HepG2 (cell line): ENCODE data around the gene GALNT12. TPM values are rescaled to one million over a fixed set of nuclear protein-coding genes. Genes with fewer than 3 reads are reported as not detected.
A peak's percentile ranks its signal among the peaks of the same experiment; 100 is the strongest.

Experiments used
- ATAC-seq: fragments of 200-7000 bp; cut with Tn5 transposase; 3 replicates; pipeline ENCODE4 v1.9.1; 2020; ENCODE audit warnings: mild to moderate bottlenecking, moderate library complexity
- BruUV-seq: library from RNA; stranded (reverse); fragments of 400-500 nt; replicated peaks from 2 replicates; lab custom pipeline; 2021; lab: Mats Ljungman, UMichigan
- CTCF ChIA-PET: fragments of 300-600 bp; formaldehyde crosslinking; extraction: SDS; loops from one replicate; lab custom pipeline; 2021; ENCODE audit warnings: low total read pairs, inconsistent platforms, low intra/inter-chr PET ratio; lab: Yijun Ruan, JAX
- POLR2A ChIA-PET: fragments of 350-600 bp; sonication (Branson Sonifier 250); formaldehyde crosslinking; loops from one replicate; lab custom pipeline; 2020; ENCODE audit warnings: antibody characterized with exemption, inconsistent platforms; lab: Yijun Ruan, JAX
- DNase-seq: peaks from one replicate; pipeline ENCODE4 v3.0.0-alpha.2; 2015; ENCODE audit warnings: low spot score
- FAIRE-seq: peaks from 3 replicates; lab custom pipeline; 2011; peaks lifted over from hg19 to GRCh38; lab: Jason Lieb, UNC
- H2AFZ ChIP-seq: one replicate; pipeline ENCODE4 v1.6.1; 2011; ENCODE audit warnings: low read length, inconsistent platforms
- H3K27ac ChIP-seq: fragments of 300-600 bp; 3 replicates; pipeline ENCODE4 v1.8.0; 2011; ENCODE audit warnings: mixed run types, mild to moderate bottlenecking, mixed read lengths, low read length, inconsistent platforms; ENCODE audit not compliant: insufficient read depth; ENCODE audit errors: extremely low read length
- H3K27me3 ChIP-seq, 2 experiments: fragments of 200-600 bp in 1 of 2; 2 replicates in 1 of 2; 3 replicates in 1 of 2; pipeline versions ENCODE4 v1.6.0 to v1.8.0; 2011; ENCODE audit warnings: low read length in 2 of 2, mild to moderate bottlenecking in 2 of 2, moderate library complexity in 2 of 2, inconsistent platforms in 1 of 2; ENCODE audit not compliant: insufficient read depth in 2 of 2, control insufficient read depth in 1 of 2
- H3K36me3 ChIP-seq, 2 experiments: fragments of 200-600 bp in 1 of 2; replicated peaks in 1 of 2; 2 replicates in 1 of 2; 3 replicates in 1 of 2; pipeline versions ENCODE4 v1.5.1 to v1.8.0; 2011; ENCODE audit warnings: low read length in 2 of 2, inconsistent platforms in 1 of 2; ENCODE audit not compliant: insufficient read depth in 2 of 2, control insufficient read depth in 1 of 2
- H3K4me1 ChIP-seq: 2 replicates; pipeline ENCODE4 v1.5.1; 2012; ENCODE audit warnings: low read length, inconsistent platforms; ENCODE audit not compliant: insufficient read depth
- H3K4me2 ChIP-seq: 2 replicates; pipeline ENCODE4 v1.6.0; 2011; ENCODE audit warnings: low read depth, low read length, inconsistent platforms
- H3K4me3 ChIP-seq, 3 experiments: fragments of 200-600 bp in 1 of 3; sonication (generic), shearing (Covaris generic) in 1 of 3; replicated peaks in 1 of 3; 2 replicates each; pipeline ENCODE4 v1.5.1; 2011 to 2016; ENCODE audit warnings: low read length in 3 of 3, inconsistent platforms in 2 of 3, low read depth in 2 of 3, mild to moderate bottlenecking in 2 of 3, control low read depth in 1 of 3, mixed read lengths in 1 of 3; ENCODE audit not compliant: insufficient read depth in 1 of 3
- H3K79me2 ChIP-seq: one replicate; pipeline ENCODE4 v1.6.1; 2011; ENCODE audit warnings: low read length, inconsistent platforms; ENCODE audit not compliant: insufficient read depth
- H3K9ac ChIP-seq: 2 replicates; pipeline ENCODE4 v1.6.0; 2011; ENCODE audit warnings: mild to moderate bottlenecking, low read depth, low read length, inconsistent platforms; ENCODE audit not compliant: insufficient read depth
- H3K9me3 ChIP-seq: 2 replicates; pipeline ENCODE4 v1.5.1; 2012; ENCODE audit warnings: mild to moderate bottlenecking, low read length
- H4K20me1 ChIP-seq: 2 replicates; pipeline ENCODE4 v1.6.0; 2011; ENCODE audit warnings: inconsistent platforms, mild to moderate bottlenecking, low read length, moderate library complexity; ENCODE audit not compliant: insufficient read depth
- DNMT1 ChIP-seq: sonication (generic); formaldehyde crosslinking; IDR thresholded peaks from 2 replicates; pipeline ENCODE4 v1.5.1; 2020; ENCODE audit warnings: mild to moderate bottlenecking, missing genetic modification reagents
- GTF2F1 ChIP-seq: fragments of 150-350 bp; IDR thresholded peaks from 2 replicates; pipeline ENCODE4 v1.6.1; 2014; ENCODE audit warnings: low read length
- MTF1 ChIP-seq: sonication (generic); formaldehyde crosslinking; IDR thresholded peaks from 2 replicates; pipeline ENCODE4 v1.5.0; 2020; ENCODE audit warnings: missing genetic modification reagents
- PRMT3 ChIP-seq: sonication (generic); formaldehyde crosslinking; IDR thresholded peaks from 2 replicates; pipeline ENCODE4 v1.8.1; 2022; ENCODE audit warnings: low read depth, mild to moderate bottlenecking, moderate library complexity, missing genetic modification reagents, borderline replicate concordance
- RFX5 ChIP-seq: IDR thresholded peaks from 2 replicates; pipeline ENCODE4 v1.6.1; 2011; ENCODE audit warnings: low read depth, low read length, improper control_type of control experiment
- SP5 ChIP-seq: IDR thresholded peaks from 2 replicates; pipeline ENCODE4 v1.6.1; 2016; ENCODE audit warnings: low read depth, borderline replicate concordance
- ZFP90 ChIP-seq: sonication (generic); formaldehyde crosslinking; IDR thresholded peaks from 2 replicates; pipeline ENCODE4 v1.8.0; 2022; ENCODE audit warnings: missing genetic modification reagents, mild to moderate bottlenecking, inconsistent platforms, borderline replicate concordance
- ZMAT3 ChIP-seq: sonication (generic); formaldehyde crosslinking; conservative IDR thresholded peaks from 2 replicates; pipeline ENCODE4 v1.7.0; 2021; ENCODE audit warnings: missing genetic modification reagents
- ZMYM2 ChIP-seq: sonication (generic); formaldehyde crosslinking; IDR thresholded peaks from 2 replicates; pipeline ENCODE4 v1.8.0; 2022; ENCODE audit warnings: mild to moderate bottlenecking, missing genetic modification reagents
- ZNF251 ChIP-seq: sonication (generic); formaldehyde crosslinking; IDR thresholded peaks from 2 replicates; pipeline ENCODE4 v1.9.0; 2021; ENCODE audit warnings: mild to moderate bottlenecking, missing genetic modification reagents
- WGBS: methylation state at CpG from one replicate; pipeline ENCODE4 v1.1.6; 2017; ENCODE audit warnings: low lambda C conversion rate; 5-methylcytosine and 5-hydroxymethylcytosine counted together
- in situ Hi-C: cut with HindIII; loops from 2 replicates; pipeline ENCODE4 v1.10.0; 2017; ENCODE audit warnings: low pct_unique_long_range_greater_than_20kb; ENCODE audit not compliant: extremely low pct_ligation_motif_present
- intact Hi-C: fragments of 100-400 bp; cut with micrococcal nuclease; formaldehyde crosslinking; loops from one replicate; pipeline ENCODE4 v1.10.0; 2022; ENCODE audit not compliant: unreplicated experiment
- polyA plus RNA-seq, 8 experiments: library from polyadenylated mRNA; depleted of rRNA in 3 of 8; stranded (reverse) in 7 of 8; unstranded in 1 of 8; fragments of >200 nt; fragmentation: Illumina TruSeq in 4 of 8; extraction: Trizol in 4 of 8; gene quantifications; 2 replicates each; pipeline versions ENCODE4 v1.2.1 to v1.2.3, GENCODE V29; 2011 to 2016; ENCODE audit warnings: low read depth in 4 of 8, missing spikeins in 1 of 8, mixed read lengths in 1 of 8; ENCODE audit not compliant: insufficient read depth in 1 of 8
- total RNA-seq, 5 experiments: library from RNA; depleted of rRNA; stranded (reverse); fragments of >200 nt; fragmentation: Illumina TruSeq; extraction: Trizol; gene quantifications; 2 replicates each; pipeline ENCODE4 v1.2.3, GENCODE V29; 2016; ENCODE audit warnings: low read depth in 1 of 5
- TF ChIP-seq, protein P1 (sequence below): sonication (generic); formaldehyde crosslinking; IDR thresholded peaks from 2 replicates; pipeline ENCODE4 v1.4.0; 2020; ENCODE audit warnings: mild to moderate bottlenecking, missing genetic modification reagents
- TF ChIP-seq, protein P2 (sequence below): IDR thresholded peaks from 2 replicates; pipeline ENCODE4 v1.4.0; 2020; ENCODE audit warnings: mild to moderate bottlenecking, missing genetic modification reagents
- TF ChIP-seq, protein P3 (sequence below): sonication (generic); formaldehyde crosslinking; IDR thresholded peaks from 2 replicates; pipeline ENCODE4 v1.4.0; 2020; ENCODE audit warnings: missing genetic modification reagents, low read depth, mild to moderate bottlenecking, borderline replicate concordance

The GALNT12 gene
- total and polyA plus RNA-seq, 2 of the 13 experiments (the other 11 are each of a cell fraction or from before 2014, with no cell fraction given), result 0.07 TPM; not detected in 1

DNA sequence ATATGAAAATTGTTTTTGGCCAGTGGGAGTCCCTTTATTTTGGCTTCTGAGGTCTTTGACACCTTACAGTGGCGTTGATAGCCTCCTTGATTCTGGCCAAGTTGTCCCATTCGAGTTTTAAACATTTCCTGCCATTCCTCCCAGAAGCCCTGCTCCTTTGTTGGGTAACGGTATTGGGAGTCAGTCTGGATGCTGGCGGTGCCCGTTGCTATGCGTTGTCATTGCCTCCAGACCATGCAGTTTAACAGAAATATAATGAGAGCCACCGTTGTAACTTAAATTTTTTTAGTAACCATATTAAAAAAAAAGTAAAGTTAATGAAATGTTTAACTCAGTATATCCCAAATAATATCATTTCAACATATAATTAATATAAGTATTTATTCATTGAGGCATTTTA, 35.0 kb downstream of the GALNT12 start:
- DNase-seq (no peak), ATAC-seq (no peak), FAIRE-seq (no peak)
- no peaks in the 10 kb centered on the region for H3K4me1 ChIP-seq
- in situ Hi-C loops (no loop called here), intact Hi-C loops (no loop called here)
- BruUV-seq, result no TSS peak
- no peak overlapping the region for H2AFZ ChIP-seq
- no peaks in the 10 kb centered on the region; a peak in 1 of 5 replicates for H3K27me3 ChIP-seq
- no peak overlapping the region for H3K4me3 ChIP-seq
- H3K36me3 ChIP-seq, result no peaks in the 10 kb centered on the region
- TF ChIP-seq, protein P1, sequence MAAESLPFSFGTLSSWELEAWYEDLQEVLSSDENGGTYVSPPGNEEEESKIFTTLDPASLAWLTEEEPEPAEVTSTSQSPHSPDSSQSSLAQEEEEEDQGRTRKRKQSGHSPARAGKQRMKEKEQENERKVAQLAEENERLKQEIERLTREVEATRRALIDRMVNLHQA (CRISPR knock-in tag), result no peak
- peak; percentile 65; the same call in 1 of the 2 replicates for TF ChIP-seq RFX5
- no peak for TF ChIP-seq ZFP90 (CRISPR knock-in tag)
- TF ChIP-seq ZMAT3 (CRISPR knock-in tag), result no peak
- no peaks in the 10 kb centered on the region for H3K9me3 ChIP-seq
- no peaks in the 10 kb centered on the region for H3K79me2 ChIP-seq
- CTCF ChIA-PET, result no interaction called here
- H3K4me2 ChIP-seq, result no peak overlapping the region
- POLR2A ChIA-PET, result no interaction called here
- H3K27ac ChIP-seq, result no peak overlapping the region
- no peaks in the 10 kb centered on the region for H4K20me1 ChIP-seq
- WGBS, result 32% methylated on average over 7 of the region's 7 CpGs
- no peak overlapping the region for H3K9ac ChIP-seq

DNA sequence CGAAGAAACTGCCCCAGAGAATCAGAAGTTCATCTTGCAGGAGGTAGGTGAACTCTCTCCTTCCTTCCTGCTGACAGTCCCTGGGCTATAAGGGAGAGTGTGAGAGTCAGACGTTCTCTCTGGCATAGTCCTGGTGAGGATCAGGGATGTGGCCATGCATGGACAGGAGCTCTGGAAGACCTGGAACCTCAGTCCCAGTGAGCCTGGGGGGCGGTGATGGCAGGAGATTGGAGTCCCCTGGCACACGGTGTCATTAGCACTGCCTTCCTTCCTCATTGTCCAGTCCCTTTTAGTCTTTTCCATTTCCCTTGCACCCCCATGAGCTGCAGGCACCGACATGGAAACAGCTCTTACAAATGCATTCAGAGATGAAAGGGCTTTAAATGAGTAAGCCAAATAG, 38.6 kb downstream of the GALNT12 start:
- ATAC-seq (no peak), DNase-seq (no peak), FAIRE-seq (no peak)
- ChIA-PET POLR2A (no interaction called here), CTCF (no interaction called here)
- peaks cover 0 to 1% of the 10 kb centered on the region in 2 experiments; a peak in 2 of 5 replicates for H3K27me3 ChIP-seq
- no peak overlapping the region for H3K4me2 ChIP-seq
- H3K4me1 ChIP-seq, result peaks cover 11% of the 10 kb centered on the region
- no TSS peak for BruUV-seq
- no peak overlapping the region for H3K9ac ChIP-seq
- no peaks in the 10 kb centered on the region for H4K20me1 ChIP-seq
- H3K4me3 ChIP-seq, result no peak overlapping the region
- no peak overlapping the region for H2AFZ ChIP-seq
- H3K36me3 ChIP-seq, result no peaks in the 10 kb centered on the region
- in situ Hi-C loops (loop anchor here (5.0 kb wide), 2 partner anchors 151 to 286 kb away; no protein-coding TSS in a partner anchor), intact Hi-C loops (no loop called here)
- no peak overlapping the region for H3K27ac ChIP-seq
- 42% methylated on average over 4 of the region's 5 CpGs for whole genome bisulfite sequencing
- no peaks in the 10 kb centered on the region for H3K9me3 ChIP-seq
- no peaks in the 10 kb centered on the region for H3K79me2 ChIP-seq
- TF ChIP-seq DNMT1 (no peak), SP5 (CRISPR knock-in tag) (no peak), GTF2F1 (no peak), MTF1 (CRISPR knock-in tag) (no peak), ZNF251 (no peak), PRMT3 (CRISPR knock-in tag) (no peak), ZMYM2 (CRISPR knock-in tag) (no peak)
- TF ChIP-seq, protein P2, sequence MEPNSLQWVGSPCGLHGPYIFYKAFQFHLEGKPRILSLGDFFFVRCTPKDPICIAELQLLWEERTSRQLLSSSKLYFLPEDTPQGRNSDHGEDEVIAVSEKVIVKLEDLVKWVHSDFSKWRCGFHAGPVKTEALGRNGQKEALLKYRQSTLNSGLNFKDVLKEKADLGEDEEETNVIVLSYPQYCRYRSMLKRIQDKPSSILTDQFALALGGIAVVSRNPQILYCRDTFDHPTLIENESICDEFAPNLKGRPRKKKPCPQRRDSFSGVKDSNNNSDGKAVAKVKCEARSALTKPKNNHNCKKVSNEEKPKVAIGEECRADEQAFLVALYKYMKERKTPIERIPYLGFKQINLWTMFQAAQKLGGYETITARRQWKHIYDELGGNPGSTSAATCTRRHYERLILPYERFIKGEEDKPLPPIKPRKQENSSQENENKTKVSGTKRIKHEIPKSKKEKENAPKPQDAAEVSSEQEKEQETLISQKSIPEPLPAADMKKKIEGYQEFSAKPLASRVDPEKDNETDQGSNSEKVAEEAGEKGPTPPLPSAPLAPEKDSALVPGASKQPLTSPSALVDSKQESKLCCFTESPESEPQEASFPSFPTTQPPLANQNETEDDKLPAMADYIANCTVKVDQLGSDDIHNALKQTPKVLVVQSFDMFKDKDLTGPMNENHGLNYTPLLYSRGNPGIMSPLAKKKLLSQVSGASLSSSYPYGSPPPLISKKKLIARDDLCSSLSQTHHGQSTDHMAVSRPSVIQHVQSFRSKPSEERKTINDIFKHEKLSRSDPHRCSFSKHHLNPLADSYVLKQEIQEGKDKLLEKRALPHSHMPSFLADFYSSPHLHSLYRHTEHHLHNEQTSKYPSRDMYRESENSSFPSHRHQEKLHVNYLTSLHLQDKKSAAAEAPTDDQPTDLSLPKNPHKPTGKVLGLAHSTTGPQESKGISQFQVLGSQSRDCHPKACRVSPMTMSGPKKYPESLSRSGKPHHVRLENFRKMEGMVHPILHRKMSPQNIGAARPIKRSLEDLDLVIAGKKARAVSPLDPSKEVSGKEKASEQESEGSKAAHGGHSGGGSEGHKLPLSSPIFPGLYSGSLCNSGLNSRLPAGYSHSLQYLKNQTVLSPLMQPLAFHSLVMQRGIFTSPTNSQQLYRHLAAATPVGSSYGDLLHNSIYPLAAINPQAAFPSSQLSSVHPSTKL (CRISPR knock-in tag), result no peak
- TF ChIP-seq, protein P3, sequence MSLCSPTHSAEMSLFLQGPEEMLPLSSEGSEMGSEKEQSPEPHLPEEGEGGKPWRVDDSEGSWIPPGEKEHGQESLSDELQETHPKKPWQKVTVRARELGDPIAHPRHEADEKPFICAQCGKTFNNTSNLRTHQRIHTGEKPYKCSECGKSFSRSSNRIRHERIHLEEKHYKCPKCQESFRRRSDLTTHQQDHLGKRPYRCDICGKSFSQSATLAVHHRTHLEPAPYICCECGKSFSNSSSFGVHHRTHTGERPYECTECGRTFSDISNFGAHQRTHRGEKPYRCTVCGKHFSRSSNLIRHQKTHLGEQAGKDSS (CRISPR knock-in tag), result no peak
